ENCODE data around the gene NTN4.

DNA sequence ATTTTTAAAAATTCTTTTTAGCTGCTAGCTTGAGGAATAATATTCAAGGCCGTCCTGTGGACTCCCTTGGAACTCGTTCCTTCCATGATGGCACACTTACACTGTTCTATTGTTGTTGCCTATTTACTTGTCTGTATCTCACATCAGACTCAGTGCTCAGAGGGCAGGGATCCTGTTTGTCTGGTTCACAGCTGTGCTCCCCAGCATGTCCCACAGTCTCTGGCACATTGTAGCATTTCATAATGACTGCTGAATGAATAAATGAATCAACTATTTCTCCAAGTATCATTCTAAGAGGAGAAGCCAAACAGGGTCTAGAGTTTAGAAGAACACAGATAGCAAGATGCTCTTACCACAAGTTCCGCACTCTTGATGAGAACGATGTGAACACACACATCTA lies 48.0 kb downstream of the NTN4 start:
- TF ChIP-seq, protein P1, sequence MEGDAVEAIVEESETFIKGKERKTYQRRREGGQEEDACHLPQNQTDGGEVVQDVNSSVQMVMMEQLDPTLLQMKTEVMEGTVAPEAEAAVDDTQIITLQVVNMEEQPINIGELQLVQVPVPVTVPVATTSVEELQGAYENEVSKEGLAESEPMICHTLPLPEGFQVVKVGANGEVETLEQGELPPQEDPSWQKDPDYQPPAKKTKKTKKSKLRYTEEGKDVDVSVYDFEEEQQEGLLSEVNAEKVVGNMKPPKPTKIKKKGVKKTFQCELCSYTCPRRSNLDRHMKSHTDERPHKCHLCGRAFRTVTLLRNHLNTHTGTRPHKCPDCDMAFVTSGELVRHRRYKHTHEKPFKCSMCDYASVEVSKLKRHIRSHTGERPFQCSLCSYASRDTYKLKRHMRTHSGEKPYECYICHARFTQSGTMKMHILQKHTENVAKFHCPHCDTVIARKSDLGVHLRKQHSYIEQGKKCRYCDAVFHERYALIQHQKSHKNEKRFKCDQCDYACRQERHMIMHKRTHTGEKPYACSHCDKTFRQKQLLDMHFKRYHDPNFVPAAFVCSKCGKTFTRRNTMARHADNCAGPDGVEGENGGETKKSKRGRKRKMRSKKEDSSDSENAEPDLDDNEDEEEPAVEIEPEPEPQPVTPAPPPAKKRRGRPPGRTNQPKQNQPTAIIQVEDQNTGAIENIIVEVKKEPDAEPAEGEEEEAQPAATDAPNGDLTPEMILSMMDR (IDR thresholded peaks at IDR 0.05) = no peak
- TF ChIP-seq POLR2A (IDR thresholded peaks at IDR 0.05) = no peak

Measured in esophagus squamous epithelium (tissue), 4 donors.